Loucy (cell line): ENCODE measurements around the gene RAB7A.

Experiments used
- CTCF ChIP-seq: fragments of 200-600 bp; sonication (generic); conservative IDR thresholded peaks from 2 replicates; pipeline ENCODE4 v1.5.1; 2014; ENCODE audit warnings: mild to moderate bottlenecking, antibody characterized with exemption, low read length
- EZH2phosphoT487 ChIP-seq: fragments of 200-600 bp; IDR thresholded peaks from 2 replicates; pipeline ENCODE4 v1.6.1; 2018; ENCODE audit warnings: antibody characterized with exemption, mild to moderate bottlenecking, moderate library complexity, borderline replicate concordance

GRCh38 chr3:128805772-128806171, 79.8 kb downstream of the RAB7A start:
- no peak for TF ChIP-seq CTCF
- TF ChIP-seq EZH2phosphoT487, result no peak
